ENCODE results near the gene PPP2CA.

DNA sequence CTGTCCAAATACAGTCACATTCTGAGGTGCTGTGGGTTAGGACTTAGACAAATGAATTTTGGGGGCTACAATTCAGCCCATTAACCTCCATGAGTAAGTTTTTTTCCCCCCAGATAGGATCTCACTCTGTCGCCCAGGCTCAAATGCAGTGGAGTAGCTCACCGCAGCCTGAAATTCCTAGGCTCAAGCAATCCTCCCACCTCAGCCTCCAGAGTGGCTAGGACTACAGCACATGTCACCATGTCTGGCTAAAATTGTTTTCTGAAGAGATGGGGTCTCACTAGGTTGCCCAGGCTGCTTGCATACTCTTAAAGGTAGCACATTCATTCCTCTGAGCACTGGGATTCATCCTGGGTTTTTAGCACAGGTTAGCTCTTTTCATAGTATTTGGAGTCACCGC lies 22.2 kb downstream of the PPP2CA start:
- TF ChIP-seq, protein P1, sequence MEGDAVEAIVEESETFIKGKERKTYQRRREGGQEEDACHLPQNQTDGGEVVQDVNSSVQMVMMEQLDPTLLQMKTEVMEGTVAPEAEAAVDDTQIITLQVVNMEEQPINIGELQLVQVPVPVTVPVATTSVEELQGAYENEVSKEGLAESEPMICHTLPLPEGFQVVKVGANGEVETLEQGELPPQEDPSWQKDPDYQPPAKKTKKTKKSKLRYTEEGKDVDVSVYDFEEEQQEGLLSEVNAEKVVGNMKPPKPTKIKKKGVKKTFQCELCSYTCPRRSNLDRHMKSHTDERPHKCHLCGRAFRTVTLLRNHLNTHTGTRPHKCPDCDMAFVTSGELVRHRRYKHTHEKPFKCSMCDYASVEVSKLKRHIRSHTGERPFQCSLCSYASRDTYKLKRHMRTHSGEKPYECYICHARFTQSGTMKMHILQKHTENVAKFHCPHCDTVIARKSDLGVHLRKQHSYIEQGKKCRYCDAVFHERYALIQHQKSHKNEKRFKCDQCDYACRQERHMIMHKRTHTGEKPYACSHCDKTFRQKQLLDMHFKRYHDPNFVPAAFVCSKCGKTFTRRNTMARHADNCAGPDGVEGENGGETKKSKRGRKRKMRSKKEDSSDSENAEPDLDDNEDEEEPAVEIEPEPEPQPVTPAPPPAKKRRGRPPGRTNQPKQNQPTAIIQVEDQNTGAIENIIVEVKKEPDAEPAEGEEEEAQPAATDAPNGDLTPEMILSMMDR (IDR thresholded peaks at IDR 0.05) = no peak
- no peak for TF ChIP-seq ETV6 (CRISPR knock-in tag; IDR thresholded peaks at IDR 0.05)
- no peak for TF ChIP-seq ZNF138 (CRISPR knock-in tag; conservative IDR thresholded peaks at IDR 0.05)
- TF ChIP-seq ZNF121 (CRISPR knock-in tag; IDR thresholded peaks at IDR 0.05) = peak; percentile 80; the same call in 1 of the 2 replicates
- TF ChIP-seq IRF1 (CRISPR knock-in tag; IDR thresholded peaks at IDR 0.05) = no peak
- TF ChIP-seq ZNF317 (CRISPR knock-in tag; IDR thresholded peaks at IDR 0.05; ENCODE audit: borderline replicate concordance, low read depth) = no peak
- no peak for TF ChIP-seq NFE2L1 (CRISPR knock-in tag; IDR thresholded peaks at IDR 0.05)
- no peak for TF ChIP-seq CREM (CRISPR knock-in tag; IDR thresholded peaks at IDR 0.05)
- no peak for TF ChIP-seq NR3C1 (CRISPR knock-in tag; conservative IDR thresholded peaks at IDR 0.05; ENCODE audit: low read depth)
- TF ChIP-seq, protein P2, sequence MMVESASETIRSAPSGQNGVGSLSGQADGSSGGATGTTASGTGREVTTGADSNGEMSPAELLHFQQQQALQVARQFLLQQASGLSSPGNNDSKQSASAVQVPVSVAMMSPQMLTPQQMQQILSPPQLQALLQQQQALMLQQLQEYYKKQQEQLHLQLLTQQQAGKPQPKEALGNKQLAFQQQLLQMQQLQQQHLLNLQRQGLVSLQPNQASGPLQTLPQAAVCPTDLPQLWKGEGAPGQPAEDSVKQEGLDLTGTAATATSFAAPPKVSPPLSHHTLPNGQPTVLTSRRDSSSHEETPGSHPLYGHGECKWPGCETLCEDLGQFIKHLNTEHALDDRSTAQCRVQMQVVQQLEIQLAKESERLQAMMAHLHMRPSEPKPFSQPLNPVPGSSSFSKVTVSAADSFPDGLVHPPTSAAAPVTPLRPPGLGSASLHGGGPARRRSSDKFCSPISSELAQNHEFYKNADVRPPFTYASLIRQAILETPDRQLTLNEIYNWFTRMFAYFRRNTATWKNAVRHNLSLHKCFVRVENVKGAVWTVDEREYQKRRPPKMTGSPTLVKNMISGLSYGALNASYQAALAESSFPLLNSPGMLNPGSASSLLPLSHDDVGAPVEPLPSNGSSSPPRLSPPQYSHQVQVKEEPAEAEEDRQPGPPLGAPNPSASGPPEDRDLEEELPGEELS (CRISPR knock-in tag; IDR thresholded peaks at IDR 0.05) = no peak
- TF ChIP-seq SP1 (CRISPR knock-in tag; conservative IDR thresholded peaks at IDR 0.05) = no peak
- no peak for TF ChIP-seq TP53 (CRISPR knock-in tag; IDR thresholded peaks at IDR 0.05)
- no peak for TF ChIP-seq EMX1 (CRISPR knock-in tag; IDR thresholded peaks at IDR 0.05)

Measured in WTC11 (cell line).